SU-DHL-6 (cell line): ENCODE measurements around the gene POU6F2.

Experiments used
- EZH2phosphoT487 ChIP-seq: fragments of 200-600 bp; sonication (generic), shearing (Covaris generic); conservative IDR thresholded peaks from 2 replicates; pipeline ENCODE4 v1.6.1; 2018; ENCODE audit warnings: mild to moderate bottlenecking, antibody characterized with exemption, low read length, moderate library complexity, mixed read lengths
- TF ChIP-seq, protein P1 (sequence below): fragments of 200-600 bp; sonication (generic); IDR thresholded peaks from one replicate; pipeline ENCODE4 v1.5.1; 2017; ENCODE audit warnings: antibody characterized with exemption, mild to moderate bottlenecking, low read length, moderate library complexity; ENCODE audit not compliant: insufficient read depth, poor library complexity, severe bottlenecking

- TF ChIP-seq, protein P1, sequence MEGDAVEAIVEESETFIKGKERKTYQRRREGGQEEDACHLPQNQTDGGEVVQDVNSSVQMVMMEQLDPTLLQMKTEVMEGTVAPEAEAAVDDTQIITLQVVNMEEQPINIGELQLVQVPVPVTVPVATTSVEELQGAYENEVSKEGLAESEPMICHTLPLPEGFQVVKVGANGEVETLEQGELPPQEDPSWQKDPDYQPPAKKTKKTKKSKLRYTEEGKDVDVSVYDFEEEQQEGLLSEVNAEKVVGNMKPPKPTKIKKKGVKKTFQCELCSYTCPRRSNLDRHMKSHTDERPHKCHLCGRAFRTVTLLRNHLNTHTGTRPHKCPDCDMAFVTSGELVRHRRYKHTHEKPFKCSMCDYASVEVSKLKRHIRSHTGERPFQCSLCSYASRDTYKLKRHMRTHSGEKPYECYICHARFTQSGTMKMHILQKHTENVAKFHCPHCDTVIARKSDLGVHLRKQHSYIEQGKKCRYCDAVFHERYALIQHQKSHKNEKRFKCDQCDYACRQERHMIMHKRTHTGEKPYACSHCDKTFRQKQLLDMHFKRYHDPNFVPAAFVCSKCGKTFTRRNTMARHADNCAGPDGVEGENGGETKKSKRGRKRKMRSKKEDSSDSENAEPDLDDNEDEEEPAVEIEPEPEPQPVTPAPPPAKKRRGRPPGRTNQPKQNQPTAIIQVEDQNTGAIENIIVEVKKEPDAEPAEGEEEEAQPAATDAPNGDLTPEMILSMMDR: no peak
- TF ChIP-seq EZH2phosphoT487: no peak
Measured at GRCh38 chr7:39367943-39368342, 390.2 kb downstream of the POU6F2 start.
